GM21723 (cell line): ENCODE measurements around the gene DST.

Experiments used
- ATAC-seq: cut with Tn5 transposase; IDR thresholded peaks from one replicate; pipeline ENCODE4 v1.9.1; 2021; ENCODE audit warnings: mild to moderate bottlenecking, moderate library complexity; ENCODE audit not compliant: unreplicated experiment

Gene DST

DNA sequence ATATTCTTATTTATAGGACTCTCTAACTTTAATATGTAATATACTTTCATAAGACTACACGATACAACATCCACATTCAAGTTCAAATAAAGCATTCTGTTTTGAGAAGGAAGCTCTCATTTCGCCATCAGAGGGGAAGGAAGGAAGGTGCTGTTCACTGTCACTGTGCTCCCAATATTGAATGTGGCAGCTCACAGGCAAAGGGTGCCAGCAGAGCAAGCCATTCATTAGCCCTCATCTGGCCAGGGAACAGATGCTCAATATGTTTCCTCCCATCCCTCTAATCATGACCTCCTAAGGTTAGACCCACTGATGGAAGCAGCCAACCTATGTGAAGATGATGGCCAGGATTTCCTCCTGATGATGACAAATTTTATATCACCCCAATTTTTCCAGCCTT, 154.4 kb downstream of the DST start:
- ATAC-seq = no peak

DNA sequence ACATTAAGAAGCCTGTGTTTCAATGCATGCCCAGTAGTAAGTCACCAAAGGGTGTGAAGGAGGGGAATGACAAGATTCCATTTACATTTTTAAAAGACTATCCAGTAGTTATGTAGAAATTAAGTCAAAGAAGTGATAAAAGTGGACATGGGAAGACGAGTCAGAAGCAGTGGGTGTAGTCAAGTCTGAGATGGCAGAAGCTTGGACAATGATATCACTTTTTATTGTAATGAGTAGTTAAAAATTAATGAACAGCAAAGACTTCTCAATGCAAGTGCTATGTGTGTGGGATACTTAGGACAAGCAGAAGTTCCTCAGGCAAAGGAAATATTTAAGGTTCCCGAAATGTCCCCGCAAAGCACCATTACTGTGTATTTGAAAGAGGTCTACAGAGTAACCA, 156.0 kb downstream of the DST start:
- ATAC-seq = no peak

DNA sequence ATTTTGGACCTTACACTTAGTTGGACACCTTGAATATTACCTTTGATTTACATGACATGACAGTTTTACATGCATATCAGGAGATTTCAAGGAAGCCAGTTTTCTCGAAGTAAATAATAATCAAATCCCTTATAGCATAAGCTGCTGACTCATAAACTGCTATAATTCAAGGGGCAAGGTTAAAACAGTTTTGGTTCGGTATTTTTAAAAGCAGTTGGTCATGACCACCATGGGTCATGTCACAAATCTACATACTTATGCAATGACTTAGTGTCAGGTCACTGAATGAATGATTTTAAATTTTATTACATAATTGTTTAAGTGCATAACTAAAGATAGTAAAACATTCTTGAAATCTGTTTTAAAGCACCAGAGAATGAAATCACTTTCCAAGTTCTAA, 158.0 kb downstream of the DST start:
- no peak for ATAC-seq

DNA sequence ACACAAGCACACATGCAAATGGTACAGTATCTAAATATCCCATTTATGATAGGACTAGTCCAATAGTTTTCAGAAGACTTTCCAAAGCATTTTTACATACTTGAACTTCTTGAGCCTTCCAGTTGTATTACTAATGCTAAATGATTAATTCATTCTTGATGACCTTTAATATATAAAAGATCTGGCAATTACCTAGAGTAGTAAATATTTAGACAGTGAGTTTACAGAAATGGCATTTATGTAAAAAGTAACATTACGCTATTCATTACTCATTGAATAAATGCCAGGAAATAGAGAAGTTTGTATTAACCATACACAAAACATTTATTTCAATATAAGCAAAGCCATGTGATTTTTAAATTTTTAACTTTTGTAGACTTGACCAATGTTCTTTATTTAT, 158.8 kb downstream of the DST start:
- ATAC-seq = no peak

DNA sequence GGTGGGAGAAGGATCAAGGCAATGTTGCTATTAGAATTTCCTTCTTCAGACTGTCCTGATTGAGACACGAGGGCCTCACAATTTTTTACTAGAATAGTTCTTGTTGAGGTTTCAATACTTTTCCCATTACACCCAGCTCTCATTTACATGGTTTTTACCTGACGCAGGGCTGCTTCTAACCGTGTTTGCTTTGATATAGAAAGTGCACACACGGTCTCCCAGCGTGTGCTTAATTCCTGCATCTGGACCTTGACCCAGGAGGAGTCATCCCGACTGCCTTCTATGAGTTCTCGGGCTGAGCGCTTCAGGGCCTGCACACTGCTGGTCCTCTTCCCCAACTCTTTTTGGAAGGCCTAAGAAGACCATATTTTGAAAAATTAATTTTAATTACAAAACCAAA, 160.2 kb downstream of the DST start:
- ATAC-seq = no peak

DNA sequence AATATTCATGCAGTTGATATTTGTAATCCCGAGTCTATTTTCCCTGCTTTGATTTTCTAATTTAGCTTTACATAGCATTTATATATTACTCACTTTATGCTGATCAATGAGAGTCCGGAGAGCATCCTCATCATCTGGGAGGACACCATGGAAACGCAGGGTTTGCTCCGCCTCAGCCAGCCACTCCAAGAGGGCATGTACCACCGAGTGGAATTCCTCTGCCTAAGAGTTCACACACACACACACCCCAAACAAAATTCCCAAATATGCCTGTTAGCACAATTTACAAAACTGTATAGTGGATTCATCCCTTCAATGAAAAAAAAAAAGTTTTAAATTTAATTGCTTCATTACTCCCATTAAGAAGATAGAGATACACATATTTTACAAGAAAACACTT, 160.7 kb downstream of the DST start:
- ATAC-seq = no peak

DNA sequence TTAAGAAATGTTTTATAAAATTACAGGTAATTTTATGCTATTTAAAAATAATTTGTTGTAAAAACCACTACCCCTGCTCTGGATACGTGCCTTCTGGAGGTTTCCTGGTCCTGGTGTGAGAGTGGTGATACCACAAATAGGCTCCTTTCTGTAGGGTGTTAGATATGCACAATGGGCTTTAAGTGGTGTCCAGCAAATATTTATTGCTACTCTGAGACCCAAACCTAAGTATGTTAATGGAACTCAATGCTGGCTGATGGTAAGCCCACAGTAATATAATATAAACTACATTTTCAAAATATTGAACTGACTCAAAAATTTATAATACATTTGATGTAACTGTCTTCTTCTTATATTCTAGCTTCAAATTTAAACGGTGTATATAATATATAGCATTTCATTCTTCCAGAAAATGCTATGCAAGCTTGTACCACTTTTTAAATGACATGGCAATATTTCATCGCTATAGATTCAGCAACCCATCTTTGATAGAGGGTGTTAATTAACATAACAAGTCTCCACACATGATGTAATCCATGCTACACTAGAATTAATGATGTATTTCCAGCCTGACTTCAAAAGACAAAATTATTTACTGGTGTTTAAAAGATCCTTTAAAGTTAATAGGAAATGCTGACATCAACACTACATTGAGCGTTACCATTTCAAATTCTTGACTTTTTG, 161.9 kb downstream of the DST start:
- ATAC-seq = no peak

DNA sequence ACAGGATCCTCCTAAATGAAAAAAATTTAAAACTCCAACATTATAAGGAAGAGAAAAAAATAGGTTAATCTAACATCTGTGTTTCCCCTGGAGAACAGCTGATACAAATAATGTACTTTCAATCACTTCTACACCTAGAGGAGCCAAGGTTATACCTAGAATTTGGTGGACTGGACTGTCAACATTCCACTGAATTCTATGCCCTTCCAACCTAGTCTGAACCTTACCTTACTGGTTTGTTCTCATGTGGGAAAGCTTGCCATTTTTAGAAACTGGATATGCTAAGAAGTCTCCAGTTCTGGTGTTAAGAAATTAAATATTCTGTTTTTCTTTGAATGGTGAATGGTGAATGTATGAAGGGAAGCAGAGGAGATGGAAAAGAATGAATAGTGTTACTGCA, 162.4 kb downstream of the DST start:
- ATAC-seq = no peak

DNA sequence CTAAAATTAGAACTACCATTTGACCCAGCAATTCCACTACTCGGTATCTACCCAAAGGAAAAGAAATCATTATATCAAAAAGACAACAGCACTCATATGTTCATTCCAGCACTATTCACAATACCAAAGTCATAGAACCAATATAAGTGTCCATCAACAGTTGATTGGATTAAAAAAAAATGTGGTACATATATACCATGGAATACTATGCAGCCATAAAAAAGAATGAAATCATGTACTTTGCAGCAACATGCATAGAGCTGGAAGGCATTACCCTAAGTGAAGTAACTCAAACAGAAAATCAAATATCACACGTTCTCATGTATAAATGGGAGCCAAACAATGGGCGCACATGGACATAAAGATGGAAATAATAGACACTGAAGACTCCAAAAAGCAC, 163.3 kb downstream of the DST start:
- ATAC-seq = no peak

DNA sequence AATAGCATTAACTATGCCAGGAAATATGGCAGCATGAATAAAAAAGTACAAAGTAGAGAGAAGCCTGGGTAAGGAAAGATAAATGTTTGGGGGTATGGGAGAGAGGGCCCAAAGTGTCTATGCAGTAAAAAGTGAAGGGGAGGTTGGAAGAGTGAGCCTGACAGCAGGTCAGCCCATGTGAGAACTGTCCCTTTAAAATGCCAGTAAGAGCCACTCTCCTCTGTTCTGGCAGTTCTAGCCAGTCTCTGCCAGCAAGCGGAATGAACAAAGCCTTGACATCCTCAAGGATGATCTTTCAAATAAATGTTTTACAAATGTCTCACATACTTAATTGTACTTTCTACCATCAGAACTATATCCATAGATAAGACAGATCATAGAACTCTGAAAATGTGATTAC, 164.5 kb downstream of the DST start:
- no peak for ATAC-seq

DNA sequence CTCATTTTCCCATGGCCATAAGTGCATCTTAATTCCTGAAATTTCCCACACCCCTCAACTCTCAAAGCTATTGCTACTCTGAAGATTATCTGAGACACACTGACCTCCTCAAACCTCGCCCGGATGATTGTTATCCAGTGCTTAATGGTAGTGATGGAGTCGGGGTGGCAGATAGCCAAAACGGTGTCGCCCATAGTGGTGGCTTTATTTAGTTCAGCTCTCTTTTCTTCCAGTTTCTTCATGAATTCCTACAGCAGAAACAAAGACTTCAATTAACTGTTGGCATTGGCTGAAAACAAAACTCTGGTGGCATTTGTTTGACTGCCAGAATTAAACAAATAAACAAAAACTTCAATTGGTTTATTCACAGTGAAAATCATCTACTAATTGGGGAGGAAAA, 165.4 kb downstream of the DST start:
- no peak for ATAC-seq

DNA sequence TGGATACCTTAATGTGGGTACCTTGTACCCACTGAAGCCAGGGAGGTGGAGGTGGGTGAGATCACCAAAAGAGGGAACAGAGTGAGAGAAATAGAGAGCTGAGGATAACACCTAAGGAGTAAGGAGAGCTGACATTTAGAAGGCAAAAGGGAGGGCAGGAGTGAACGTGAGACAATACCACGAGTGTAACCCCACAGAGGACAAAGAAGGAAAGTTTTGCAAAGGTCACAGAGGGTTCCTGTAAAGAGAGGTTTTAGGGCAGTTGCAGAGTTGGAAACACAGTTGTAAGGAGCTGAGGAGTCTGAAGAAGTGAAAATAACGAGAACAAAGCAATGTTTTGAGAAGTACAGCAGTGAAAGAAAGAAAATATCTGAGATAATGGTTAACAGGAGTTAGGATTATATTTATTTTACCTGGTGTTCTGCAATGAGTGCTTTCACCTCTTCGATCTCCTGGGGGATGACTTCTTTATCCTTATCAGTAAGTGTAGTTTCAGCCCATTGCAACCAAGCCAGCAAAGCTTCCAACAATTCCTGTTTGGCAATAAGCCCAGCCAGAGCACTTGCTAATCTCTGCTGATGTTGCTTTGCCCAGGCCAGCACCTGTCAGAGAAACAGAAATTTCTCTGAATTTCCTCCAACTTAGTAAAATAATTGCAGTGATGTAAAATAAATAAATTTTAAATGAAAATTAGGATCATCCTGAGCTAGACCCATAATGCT, 166.8 kb downstream of the DST start:
- no peak for ATAC-seq

DNA sequence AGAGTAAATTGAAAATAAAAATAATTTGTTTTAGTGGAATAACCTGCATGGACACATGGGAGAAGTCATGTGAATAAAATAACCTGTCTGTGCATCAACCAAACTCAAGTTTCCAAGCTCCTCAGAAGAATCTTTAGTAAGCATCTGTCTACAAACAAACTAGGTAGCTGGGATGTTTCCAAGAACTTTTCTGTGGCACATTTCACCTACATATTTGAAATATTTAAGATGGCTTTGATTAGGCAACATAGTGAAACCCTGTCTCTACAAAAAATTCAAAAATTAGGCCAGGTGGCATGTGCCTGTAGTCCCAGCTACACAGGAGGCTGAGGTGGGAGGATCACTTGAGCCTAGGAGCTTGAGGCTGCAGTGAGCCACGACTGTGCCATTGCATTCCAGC, 168.2 kb downstream of the DST start:
- ATAC-seq = no peak

DNA sequence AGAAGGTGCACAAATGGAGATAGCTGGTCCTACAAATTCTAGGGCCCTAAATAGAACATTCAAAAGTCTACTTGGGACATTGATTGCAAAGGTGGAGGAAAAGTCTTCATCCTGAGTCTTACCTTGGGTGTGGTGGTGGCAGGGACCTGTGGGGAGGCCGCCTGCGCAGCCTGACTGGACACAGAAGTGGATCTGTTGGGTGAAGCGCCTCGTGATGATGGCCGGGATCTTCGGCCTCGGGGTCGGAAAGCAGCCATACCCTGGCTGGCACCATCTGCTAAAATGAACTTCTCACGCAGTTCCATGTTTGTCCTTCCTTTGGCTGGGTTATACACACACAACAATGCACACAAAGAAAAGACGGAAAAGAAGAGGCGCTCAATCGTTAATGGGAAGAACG, 179.2 kb downstream of the DST start:
- no peak for ATAC-seq

DNA sequence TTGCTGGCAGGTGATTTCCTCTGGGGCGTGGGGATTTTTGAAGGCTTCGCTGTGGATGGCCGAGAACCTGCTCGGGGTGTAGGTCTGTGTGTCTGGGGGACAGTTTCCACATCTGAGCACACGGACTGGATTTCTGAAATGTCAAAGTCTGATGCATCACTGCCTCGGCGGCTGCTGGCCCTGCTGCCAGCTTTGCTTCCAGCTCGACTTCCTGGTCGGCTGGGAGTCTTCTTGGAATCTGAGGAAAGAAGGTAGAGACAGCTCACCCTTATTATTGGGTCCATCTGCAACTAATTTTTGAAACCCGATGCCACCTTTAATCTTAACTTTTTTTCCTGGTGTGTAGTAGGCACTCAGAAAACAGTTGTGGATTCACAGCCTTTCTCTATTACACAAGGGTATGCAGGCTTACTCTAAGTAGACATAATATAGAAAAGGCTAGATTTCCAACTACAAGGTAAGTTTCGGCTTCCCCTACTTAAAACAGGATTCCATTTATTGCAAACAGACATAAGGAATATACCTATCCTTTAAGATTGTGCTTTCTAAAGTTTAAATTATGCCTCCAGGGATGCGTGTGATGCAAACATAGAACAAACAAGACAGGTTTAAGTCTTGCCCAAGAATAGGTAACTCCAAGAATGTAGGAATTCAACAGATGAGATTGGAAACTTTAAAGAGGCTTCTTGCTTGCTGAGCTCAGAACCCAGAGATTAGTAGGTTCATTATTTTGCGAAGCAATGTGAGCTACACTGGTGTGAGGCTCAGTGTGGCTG, 183.5 kb downstream of the DST start:
- no peak for ATAC-seq

DNA sequence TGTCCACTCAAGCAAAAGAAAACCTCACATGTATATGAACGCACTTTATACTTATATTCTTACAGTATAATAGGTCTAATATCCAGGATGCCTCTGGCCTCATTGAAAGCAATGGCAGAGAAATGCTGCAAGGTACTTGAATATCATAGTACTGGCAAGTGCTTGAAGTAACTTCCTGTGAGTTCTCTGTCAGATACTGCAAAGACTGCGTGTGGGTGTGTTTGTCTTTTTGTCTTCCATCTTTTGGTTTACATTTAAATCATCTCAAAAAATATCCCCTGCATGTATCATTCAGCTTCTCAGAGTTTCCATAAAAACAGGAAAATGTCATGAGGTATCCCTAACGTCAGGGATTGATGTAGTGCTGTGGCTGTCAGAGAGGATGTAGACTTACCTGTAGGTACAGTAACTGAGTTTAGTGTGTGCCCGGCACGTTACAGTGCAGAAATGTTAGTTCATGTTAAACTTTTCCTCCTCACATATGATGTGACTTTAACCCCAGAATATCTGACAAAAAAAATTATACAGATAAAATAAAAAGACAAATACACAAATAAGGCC, 184.3 kb downstream of the DST start:
- no peak for ATAC-seq

DNA sequence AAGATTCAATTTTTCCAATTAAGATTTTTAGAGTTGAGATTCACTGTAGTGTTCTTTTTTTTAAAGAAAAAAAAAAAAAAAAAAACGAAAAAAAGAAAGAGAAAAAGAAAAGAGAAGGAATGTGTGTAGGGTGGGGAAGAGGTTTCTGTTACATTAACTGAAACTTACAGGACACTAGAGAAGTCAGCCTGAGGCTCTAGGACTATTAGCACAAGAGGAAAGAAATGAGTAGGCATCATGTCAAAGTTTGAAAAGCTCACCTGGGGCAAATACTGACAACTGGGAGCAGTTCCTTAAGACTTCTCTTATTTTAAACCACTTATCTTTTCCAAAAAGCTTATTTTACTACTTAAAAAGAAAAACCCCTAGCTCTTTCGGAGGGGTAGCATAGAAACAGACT, 185.9 kb downstream of the DST start:
- ATAC-seq = no peak

DNA sequence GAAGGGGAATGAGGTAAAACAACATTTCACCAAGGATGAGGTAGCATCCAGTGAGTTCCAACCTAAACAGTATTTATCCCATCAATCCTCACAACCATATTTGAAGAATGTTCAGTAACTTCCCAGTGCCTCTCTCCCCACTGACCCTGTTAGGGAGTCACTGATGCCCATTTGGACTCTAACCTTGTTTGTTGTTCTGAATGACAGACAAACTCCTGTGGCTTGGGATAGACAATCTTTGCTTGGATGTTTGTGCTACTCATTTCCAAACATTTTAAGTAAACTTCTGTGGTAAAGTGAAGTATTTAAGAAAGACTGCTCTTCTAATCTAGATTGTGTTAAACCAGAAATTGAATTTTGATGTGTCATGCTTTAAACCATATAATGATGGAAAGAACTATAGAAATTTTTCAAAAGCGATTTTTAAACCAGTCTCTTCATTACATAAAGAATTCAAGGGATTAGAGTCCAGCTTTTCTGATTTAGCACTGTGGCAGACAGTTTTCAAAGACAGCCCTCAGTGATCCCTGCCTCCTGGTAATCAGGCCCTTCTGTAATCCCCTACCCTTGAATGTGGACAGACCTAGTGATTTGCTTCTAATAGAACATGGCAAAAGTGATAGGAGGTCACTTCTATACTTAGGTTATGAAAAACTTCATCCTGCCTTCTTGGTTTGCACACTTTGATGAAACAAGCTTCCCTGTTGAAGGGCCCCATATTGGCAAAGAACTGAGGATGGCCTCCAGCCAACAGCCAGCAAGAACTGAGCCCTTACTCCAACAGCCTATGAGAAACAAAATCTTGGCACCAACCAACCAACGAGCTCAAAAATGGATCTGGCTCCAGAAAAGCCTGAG, 191.6 kb downstream of the DST start:
- no peak for ATAC-seq

DNA sequence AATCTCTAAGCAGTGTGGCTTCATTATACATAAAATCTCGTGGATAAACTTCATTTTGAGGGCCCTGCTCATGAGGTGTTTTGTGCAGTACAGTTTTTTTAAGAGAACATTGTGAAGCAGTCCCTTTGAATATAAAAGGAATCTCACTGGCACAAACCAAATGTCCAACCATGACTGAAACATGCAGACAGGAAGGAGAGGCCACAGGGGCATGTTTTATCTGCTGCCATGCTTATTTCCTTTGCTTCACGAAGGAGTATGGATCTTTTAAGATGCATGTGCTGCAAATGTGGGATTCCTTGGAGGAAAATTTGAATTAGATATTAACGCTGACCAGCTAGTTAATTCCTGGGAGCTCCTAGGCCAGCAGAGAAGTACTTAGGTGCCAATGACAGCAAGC, 192.3 kb downstream of the DST start:
- ATAC-seq = no peak

DNA sequence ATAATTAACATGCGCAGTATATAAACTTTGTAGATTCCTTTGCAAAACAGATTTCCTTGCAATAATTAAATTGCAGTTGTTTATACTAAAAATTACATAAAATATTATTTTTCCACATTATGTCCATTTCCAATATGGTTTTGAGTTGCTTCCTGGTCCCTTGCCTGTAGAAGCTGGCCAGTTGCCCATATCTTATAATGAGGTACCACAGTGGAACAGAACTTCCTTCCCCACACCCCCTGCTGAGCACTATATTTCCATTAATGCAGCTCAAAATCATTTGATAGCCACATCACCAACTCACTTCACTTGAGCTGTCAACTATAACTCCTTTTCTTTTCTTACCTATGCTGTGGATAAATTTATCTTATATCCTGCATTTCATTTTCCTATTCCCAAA, 194.6 kb downstream of the DST start:
- no peak for ATAC-seq

DNA sequence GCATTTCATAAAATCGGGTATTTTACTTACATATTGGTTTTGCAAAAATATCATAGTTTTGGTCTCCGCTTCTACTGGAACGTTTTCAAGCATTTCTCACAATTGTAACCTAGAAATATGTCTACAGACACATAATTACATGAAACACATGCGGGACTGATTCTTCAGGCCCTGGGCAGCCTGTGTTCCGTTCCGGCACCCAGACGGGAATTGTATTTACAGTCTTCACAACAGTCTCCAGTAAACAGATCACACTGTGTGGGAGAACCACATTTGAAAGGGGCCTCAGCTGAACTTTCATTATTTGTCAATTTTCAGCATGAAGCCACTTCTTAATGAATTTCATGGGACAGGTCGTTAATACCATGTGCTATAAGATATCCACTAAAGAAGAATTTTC, 196.9 kb downstream of the DST start:
- no peak for ATAC-seq
